C4-2B (cell line): Measurements from ENCODE around the gene SND1.

Experiments used
- H3K27ac ChIP-seq: fragments of 450-650 bp; 2 replicates; pipeline ENCODE4 v1.5.1; 2017
- CTCF ChIP-seq: fragments of 450-650 bp; conservative IDR thresholded peaks from 2 replicates; pipeline ENCODE4 v1.5.1; 2017; ENCODE audit warnings: mild to moderate bottlenecking
- ZFX ChIP-seq: fragments of 450-650 bp; IDR thresholded peaks from 2 replicates; pipeline ENCODE4 v1.6.1; 2017

The SND1 gene

DNA sequence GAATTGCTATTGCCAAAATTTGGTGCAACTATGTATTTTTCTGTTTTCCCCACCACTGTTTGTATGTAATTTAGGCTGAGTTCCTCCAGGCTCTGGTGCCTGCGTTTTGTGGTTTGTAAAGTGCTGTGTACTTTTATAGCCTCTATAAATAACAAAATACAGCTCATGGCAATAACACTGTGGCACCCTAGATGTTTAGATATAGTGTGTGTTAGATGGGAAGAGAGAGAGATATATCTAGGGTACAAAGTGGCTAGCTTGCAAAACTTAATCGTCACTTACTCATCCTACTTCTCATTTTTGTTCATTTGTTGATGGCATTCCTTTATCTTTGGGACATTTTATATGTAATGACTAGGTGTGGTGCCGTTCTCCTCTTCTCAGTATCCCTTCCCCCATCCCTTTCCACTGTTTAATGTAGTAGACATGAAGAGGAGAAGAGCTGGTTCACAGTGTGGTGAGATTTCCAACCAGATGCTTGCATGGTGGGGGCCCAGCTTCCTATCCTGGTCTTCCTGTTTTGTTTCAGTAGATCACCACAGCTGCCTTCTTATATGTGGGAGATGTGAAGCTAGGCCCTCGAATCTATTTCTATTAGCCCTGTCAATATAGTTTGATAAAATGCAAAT, 115.0 kb downstream of the SND1 start:
- no peak overlapping the region for H3K27ac ChIP-seq
- TF ChIP-seq CTCF (no peak), ZFX (no peak)

GRCh38 chr7:127768241-127768640, 116.2 kb downstream of the SND1 start:
- no peak for TF ChIP-seq ZFX
- no peak for TF ChIP-seq CTCF
- no peak overlapping the region for H3K27ac ChIP-seq

DNA sequence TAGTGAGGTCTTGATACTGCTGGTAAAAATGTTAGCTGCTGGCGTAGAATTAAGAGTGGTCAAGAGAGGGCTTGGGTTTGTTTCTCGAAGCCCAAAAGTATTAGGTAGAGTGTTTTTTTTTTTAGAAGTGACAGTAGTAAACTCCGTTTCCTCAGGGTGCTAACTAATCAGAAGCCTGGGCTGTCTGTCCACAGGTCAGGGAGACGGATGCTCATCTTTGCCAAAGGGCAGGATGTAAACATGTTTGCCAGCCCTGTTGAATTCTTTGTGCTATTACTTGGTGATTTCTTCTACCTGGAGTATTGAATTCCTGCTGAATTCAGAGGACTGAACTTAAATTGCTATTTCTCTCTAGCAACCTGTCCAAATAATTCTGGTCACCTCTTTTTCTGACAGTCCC, 117.1 kb downstream of the SND1 start:
- TF ChIP-seq CTCF (no peak), ZFX (no peak)
- H3K27ac ChIP-seq, result no peak overlapping the region

- no peak for TF ChIP-seq CTCF
- TF ChIP-seq ZFX, result no peak
- no peak overlapping the region for H3K27ac ChIP-seq
Measured at GRCh38 chr7:127769696-127770400, 117.9 kb downstream of the SND1 start.

- TF ChIP-seq CTCF (no peak), ZFX (no peak)
- no peak overlapping the region for H3K27ac ChIP-seq
Measured at GRCh38 chr7:127770885-127771284, 118.9 kb downstream of the SND1 start.

DNA sequence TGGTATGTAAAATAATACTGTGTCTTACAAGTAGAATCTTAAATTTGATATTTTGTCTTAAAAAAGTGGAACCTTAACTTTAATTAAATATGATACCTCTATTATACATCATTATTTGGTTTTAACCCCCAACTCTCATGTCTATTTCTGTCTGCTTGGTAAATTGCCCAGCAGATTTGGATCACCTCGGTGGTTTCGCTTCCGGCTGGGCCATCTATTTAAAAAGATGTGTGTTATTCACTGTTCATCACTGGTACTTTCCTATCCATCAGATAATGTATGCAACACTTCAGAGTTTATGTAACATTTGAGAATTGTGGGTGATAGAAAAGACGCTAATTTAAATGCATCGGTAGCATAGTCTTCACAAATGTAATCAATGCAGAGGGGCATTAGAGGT, 119.7 kb downstream of the SND1 start:
- TF ChIP-seq CTCF (no peak), ZFX (no peak)
- no peak overlapping the region for H3K27ac ChIP-seq

DNA sequence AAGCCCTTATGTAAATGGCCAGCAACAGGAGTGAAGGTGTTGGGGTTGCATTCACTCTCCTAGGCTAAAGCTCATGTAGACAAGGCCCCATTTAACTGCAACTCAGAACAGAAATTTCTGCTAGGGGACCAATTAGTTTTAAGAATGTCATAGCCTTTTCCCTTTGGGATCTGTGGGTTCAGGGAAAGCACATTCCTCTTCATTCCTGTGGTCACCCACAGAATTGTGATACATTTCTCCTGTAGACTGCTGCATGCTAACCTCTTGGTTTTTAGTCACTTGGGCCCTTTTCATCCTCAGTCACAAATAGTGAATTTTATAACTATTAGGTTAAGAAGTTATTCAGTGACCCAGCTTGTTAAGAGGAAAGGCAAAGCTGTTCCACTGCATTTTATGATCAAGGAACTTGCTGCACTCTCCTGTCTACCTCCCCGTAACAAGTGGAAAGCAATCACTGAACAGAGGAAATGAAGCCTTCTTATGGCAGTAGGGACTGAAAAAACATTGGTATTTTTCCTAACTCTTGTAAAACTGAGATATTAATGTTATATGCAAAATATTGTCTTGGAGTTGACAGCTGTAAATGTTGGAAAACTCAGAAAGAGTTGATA, 124.9 kb downstream of the SND1 start:
- H3K27ac ChIP-seq, result no peak overlapping the region
- TF ChIP-seq ZFX (no peak), CTCF (no peak)
